Endothelial cell of umbilical vein (primary cell): Measurements from ENCODE around the gene KRT33A.

Experiments used
- FOS ChIP-seq: IDR thresholded peaks from 2 replicates; pipeline ENCODE4 v1.6.1; 2011; ENCODE audit warnings: mild to moderate bottlenecking, low read length, moderate library complexity, borderline replicate concordance; ENCODE audit not compliant: insufficient read depth
- JUN ChIP-seq: IDR thresholded peaks from 2 replicates; pipeline ENCODE4 v1.6.1; 2011; ENCODE audit warnings: borderline replicate concordance, low read depth; ENCODE audit not compliant: insufficient read length, insufficient read depth
- POLR2AphosphoS5 ChIP-seq: IDR thresholded peaks from 2 replicates; pipeline ENCODE4 v1.6.1; 2012; ENCODE audit warnings: low read depth, mild to moderate bottlenecking, control low read depth, low read length, moderate library complexity; ENCODE audit not compliant: insufficient read depth
- TF ChIP-seq, protein P1 (sequence below), 2 donors: IDR thresholded peaks; 1 replicate in 1 of 2; 2 replicates in 1 of 2; pipeline ENCODE4 v1.5.1; 2011; ENCODE audit warnings: low read length in 2 of 2, mild to moderate bottlenecking in 2 of 2, moderate library complexity in 2 of 2, control low read depth in 1 of 2, inconsistent platforms in 1 of 2, low read depth in 1 of 2; ENCODE audit not compliant: insufficient read depth in 1 of 2; ENCODE audit errors: extremely low read depth in 1 of 2

DNA sequence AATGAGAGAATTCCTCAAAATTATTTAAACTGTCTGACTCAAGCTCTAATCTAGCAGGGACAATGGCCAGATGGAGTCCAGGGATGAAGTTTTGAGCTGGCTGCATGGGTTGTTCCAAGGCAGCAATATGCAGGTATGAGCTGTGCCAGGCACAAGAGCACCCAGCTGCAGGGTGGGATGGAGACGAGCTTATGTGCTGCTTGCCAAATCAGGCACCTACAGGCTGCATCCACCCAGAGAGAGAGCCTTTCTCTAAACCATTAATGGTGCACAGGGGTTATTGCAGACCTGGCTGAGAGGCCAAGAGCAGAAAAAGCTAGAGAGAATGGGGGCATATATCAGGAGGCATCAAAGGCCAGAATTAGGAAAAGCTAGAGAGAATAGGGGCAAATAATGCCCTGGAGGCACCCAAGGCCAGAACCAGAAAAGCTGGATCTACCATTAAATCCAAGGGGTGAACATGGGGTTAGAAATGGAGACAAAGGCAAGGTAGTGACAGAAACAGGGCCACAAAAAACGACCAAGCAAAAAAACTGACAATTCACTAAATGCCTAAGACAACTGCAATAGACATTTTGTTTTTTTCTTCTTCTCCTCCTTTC, 11.0 kb downstream of the KRT33A start:
- TF ChIP-seq, protein P1, sequence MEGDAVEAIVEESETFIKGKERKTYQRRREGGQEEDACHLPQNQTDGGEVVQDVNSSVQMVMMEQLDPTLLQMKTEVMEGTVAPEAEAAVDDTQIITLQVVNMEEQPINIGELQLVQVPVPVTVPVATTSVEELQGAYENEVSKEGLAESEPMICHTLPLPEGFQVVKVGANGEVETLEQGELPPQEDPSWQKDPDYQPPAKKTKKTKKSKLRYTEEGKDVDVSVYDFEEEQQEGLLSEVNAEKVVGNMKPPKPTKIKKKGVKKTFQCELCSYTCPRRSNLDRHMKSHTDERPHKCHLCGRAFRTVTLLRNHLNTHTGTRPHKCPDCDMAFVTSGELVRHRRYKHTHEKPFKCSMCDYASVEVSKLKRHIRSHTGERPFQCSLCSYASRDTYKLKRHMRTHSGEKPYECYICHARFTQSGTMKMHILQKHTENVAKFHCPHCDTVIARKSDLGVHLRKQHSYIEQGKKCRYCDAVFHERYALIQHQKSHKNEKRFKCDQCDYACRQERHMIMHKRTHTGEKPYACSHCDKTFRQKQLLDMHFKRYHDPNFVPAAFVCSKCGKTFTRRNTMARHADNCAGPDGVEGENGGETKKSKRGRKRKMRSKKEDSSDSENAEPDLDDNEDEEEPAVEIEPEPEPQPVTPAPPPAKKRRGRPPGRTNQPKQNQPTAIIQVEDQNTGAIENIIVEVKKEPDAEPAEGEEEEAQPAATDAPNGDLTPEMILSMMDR (IDR thresholded peaks at IDR 0.05; ENCODE audit: extremely low read depth in 1 of 2, insufficient read depth in 1 of 2, low read depth in 1 of 2, low read length in 2 of 2): no peak
- no peak for TF ChIP-seq POLR2AphosphoS5
- no peak for TF ChIP-seq FOS
- no peak for TF ChIP-seq JUN
